Caco-2 (cell line): ENCODE measurements around the gene ERC1. TPM values are rescaled to one million over a fixed set of nuclear protein-coding genes. Genes with fewer than 3 reads are reported as not detected.

Source experiments
- BruUV-seq: library from RNA; stranded (reverse); fragments of 400-500 nt; replicated peaks from 2 replicates; lab custom pipeline; 2021; lab: Mats Ljungman, UMichigan
- CTCF ChIA-PET: fragments of 300-600 bp; sonication (Branson Sonifier 250); formaldehyde crosslinking; loops from one replicate; lab custom pipeline; 2022; ENCODE audit warnings: antibody characterized with exemption; lab: Charles Lee
- POLR2A ChIA-PET: fragments of 300-600 bp; sonication (Branson Sonifier 250); formaldehyde crosslinking; loops from one replicate; lab custom pipeline; 2022; ENCODE audit warnings: antibody characterized with exemption; lab: Charles Lee
- DNase-seq, 2 experiments: peaks; one replicate each; pipeline versions ENCODE4 v3.0.0 to v3.0.0-alpha.2; 2020 to 2022
- H3K27me3 ChIP-seq: replicated peaks from 2 replicates; pipeline ENCODE4 v1.6.0; 2011; ENCODE audit warnings: low read length; ENCODE audit not compliant: control insufficient read depth, insufficient read depth
- H3K36me3 ChIP-seq: 2 replicates; pipeline ENCODE4 v1.5.1; 2011; ENCODE audit warnings: low read length; ENCODE audit not compliant: control insufficient read depth, insufficient read depth
- H3K4me1 ChIP-seq: fragments of 250-450 bp; sonication (Bioruptor Pico); 2 replicates; pipeline ENCODE4 v1.5.1; 2020; ENCODE audit warnings: mild to moderate bottlenecking
- H3K4me3 ChIP-seq: 2 replicates; pipeline ENCODE4 v1.5.1; 2011; ENCODE audit warnings: low read depth, mild to moderate bottlenecking, control low read depth, low read length
- H3K9me3 ChIP-seq: fragments of 250-450 bp; sonication (Bioruptor Pico); 2 replicates; pipeline ENCODE4 v1.5.1; 2020; ENCODE audit warnings: mild to moderate bottlenecking, moderate library complexity
- H3K27ac Mint-ChIP-seq: one replicate; pipeline ENCODE4 v1.8.0; 2022; ENCODE audit warnings: mixed read lengths; ENCODE audit not compliant: unreplicated experiment
- H3K27me3 Mint-ChIP-seq: one replicate; pipeline ENCODE4 v1.8.0; 2022; ENCODE audit warnings: mixed read lengths; ENCODE audit not compliant: insufficient read depth, unreplicated experiment
- H3K36me3 Mint-ChIP-seq: one replicate; pipeline ENCODE4 v1.8.0; 2022; ENCODE audit warnings: mild to moderate bottlenecking, mixed read lengths; ENCODE audit not compliant: insufficient read depth, unreplicated experiment
- H3K4me1 Mint-ChIP-seq: one replicate; pipeline ENCODE4 v1.8.0; 2022; ENCODE audit warnings: low read depth, mixed read lengths; ENCODE audit not compliant: unreplicated experiment
- H3K4me3 Mint-ChIP-seq: one replicate; pipeline ENCODE4 v1.8.0; 2022; ENCODE audit warnings: mild to moderate bottlenecking, moderate library complexity, mixed read lengths; ENCODE audit not compliant: unreplicated experiment
- H3K9me3 Mint-ChIP-seq: one replicate; pipeline ENCODE4 v1.8.0; 2022; ENCODE audit warnings: mixed read lengths; ENCODE audit not compliant: unreplicated experiment
- intact Hi-C: fragments of 100-400 bp; cut with micrococcal nuclease; formaldehyde crosslinking; loops from one replicate; pipeline ENCODE4 v1.10.0; 2022; ENCODE audit not compliant: unreplicated experiment
- total RNA-seq: library from RNA; stranded (reverse); gene quantifications from 2 replicates; pipeline ENCODE4 v1.2.3, GENCODE V29; 2022
- TF ChIP-seq, protein P1 (sequence below), 2 experiments: fragments of 200-600 bp in 1 of 2; IDR thresholded peaks; 1 replicate in 1 of 2; 2 replicates in 1 of 2; pipeline versions ENCODE4 v1.5.1 to v1.8.0; 2011 to 2022; ENCODE audit warnings: antibody characterized with exemption in 1 of 2, control low read depth in 1 of 2, inconsistent platforms in 1 of 2, low read depth in 1 of 2, low read length in 1 of 2, mild to moderate bottlenecking in 1 of 2, moderate library complexity in 1 of 2; ENCODE audit not compliant: insufficient read depth in 1 of 2, severe bottlenecking in 1 of 2, unreplicated experiment in 1 of 2

Gene ERC1
- total RNA-seq, 1 experiment from 2014 or later, result 88.4 TPM

DNA sequence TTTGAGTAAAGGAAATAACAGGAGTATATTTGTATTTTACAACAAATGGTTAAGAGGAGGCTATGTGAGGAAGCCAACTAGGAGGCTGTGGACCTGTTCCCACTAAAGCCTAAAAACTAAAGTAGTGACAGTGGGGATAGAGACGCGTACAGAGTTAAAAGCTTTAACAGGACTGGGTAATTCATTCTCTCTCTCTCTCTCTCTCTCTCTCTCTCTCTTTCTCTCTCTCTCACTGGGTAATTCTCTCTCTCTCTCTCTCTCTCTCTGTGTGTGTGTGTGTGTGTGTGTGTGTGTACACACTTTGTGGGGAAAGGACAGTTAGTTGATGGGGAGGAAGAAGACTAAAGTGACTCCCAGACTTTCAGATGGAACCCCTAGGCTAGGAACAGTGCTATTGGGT is 16.3 kb downstream of the ERC1 start:
- peaks cover 8% of the 10 kb centered on the region for H3K4me1 Mint-ChIP-seq
- POLR2A ChIA-PET, result no interaction called here
- H3K27me3 Mint-ChIP-seq, result no peaks in the 10 kb centered on the region
- no peak overlapping the region for H3K4me3 Mint-ChIP-seq
- CTCF ChIA-PET, result no interaction called here
- intact Hi-C loops, result no loop called here
- H3K27me3 ChIP-seq, result no peaks in the 10 kb centered on the region
- no peak overlapping the region for H3K4me3 ChIP-seq
- BruUV-seq, result no TSS peak
- H3K9me3 ChIP-seq, result no peaks in the 10 kb centered on the region
- TF ChIP-seq, protein P1, sequence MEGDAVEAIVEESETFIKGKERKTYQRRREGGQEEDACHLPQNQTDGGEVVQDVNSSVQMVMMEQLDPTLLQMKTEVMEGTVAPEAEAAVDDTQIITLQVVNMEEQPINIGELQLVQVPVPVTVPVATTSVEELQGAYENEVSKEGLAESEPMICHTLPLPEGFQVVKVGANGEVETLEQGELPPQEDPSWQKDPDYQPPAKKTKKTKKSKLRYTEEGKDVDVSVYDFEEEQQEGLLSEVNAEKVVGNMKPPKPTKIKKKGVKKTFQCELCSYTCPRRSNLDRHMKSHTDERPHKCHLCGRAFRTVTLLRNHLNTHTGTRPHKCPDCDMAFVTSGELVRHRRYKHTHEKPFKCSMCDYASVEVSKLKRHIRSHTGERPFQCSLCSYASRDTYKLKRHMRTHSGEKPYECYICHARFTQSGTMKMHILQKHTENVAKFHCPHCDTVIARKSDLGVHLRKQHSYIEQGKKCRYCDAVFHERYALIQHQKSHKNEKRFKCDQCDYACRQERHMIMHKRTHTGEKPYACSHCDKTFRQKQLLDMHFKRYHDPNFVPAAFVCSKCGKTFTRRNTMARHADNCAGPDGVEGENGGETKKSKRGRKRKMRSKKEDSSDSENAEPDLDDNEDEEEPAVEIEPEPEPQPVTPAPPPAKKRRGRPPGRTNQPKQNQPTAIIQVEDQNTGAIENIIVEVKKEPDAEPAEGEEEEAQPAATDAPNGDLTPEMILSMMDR (IDR thresholded peaks at IDR 0.05; ENCODE audit: insufficient read depth in 1 of 2, low read depth in 1 of 2, low read length in 1 of 2, severe bottlenecking in 1 of 2, unreplicated experiment in 1 of 2), result no peak
- no peak overlapping the region for H3K27ac Mint-ChIP-seq
- peaks cover 9% of the 10 kb centered on the region for H3K36me3 Mint-ChIP-seq
- peaks cover 8% of the 10 kb centered on the region for H3K4me1 ChIP-seq
- no peaks in the 10 kb centered on the region for H3K9me3 Mint-ChIP-seq
- no peaks in the 10 kb centered on the region for H3K36me3 ChIP-seq
- DNase-seq, result no peak

DNA sequence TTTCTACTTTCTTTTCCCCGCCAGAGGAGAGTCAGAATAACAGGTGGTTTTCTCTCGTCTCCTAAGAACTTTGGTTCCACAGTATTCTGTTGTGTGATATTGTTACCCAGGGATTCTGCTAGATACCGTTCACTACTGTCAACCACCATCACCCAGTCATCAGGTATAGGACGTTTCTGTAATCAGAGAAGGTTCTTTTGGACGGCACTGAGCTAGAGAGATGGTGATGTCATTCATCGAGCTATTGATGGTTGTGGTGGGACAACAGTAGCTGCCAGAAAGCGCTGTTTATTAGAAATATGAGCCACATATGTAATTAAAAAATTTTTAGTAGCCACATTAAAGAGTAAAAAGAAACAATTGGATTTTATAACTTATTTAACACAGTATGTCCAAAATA is 17.0 kb downstream of the ERC1 start:
- H3K36me3 ChIP-seq, result no peaks in the 10 kb centered on the region
- intact Hi-C loops, result no loop called here
- no peak overlapping the region for H3K27ac Mint-ChIP-seq
- H3K36me3 Mint-ChIP-seq, result peaks cover 9% of the 10 kb centered on the region
- BruUV-seq, result no TSS peak
- peaks cover 8% of the 10 kb centered on the region for H3K4me1 ChIP-seq
- no peaks in the 10 kb centered on the region for H3K27me3 Mint-ChIP-seq
- no peaks in the 10 kb centered on the region for H3K9me3 Mint-ChIP-seq
- TF ChIP-seq, protein P1 (IDR thresholded peaks at IDR 0.05; ENCODE audit: insufficient read depth in 1 of 2, low read depth in 1 of 2, low read length in 1 of 2, severe bottlenecking in 1 of 2, unreplicated experiment in 1 of 2), result no peak
- DNase-seq, result no peak
- ChIA-PET POLR2A (no interaction called here), CTCF (no interaction called here)
- no peaks in the 10 kb centered on the region for H3K9me3 ChIP-seq
- no peak overlapping the region for H3K4me3 Mint-ChIP-seq
- H3K4me3 ChIP-seq, result no peak overlapping the region
- H3K27me3 ChIP-seq, result no peaks in the 10 kb centered on the region
- peaks cover 8% of the 10 kb centered on the region for H3K4me1 Mint-ChIP-seq

DNA sequence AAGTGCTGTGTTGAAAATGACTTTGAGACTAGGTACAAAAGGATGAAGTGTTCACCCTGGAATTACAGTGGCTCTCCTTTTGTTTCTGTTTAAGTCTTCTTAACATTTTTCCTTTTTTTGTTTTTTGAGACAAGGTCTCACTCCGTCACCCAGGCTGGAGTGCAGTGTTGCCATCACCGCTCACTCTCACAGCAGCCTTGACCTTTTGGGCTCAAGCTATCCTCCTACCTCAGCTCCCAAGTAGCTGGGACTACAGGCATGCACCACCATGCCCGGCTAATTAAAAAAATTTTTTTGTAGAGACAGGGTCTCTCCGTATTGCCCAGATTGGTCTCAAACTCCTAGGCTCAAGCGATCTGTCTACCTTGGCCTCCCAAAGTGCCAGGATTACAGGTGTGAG is 20.1 kb downstream of the ERC1 start:
- H3K4me3 ChIP-seq, result no peak overlapping the region
- no peaks in the 10 kb centered on the region for H3K27me3 ChIP-seq
- CTCF ChIA-PET, result no interaction called here
- peaks cover 9% of the 10 kb centered on the region for H3K36me3 Mint-ChIP-seq
- H3K9me3 ChIP-seq, result no peaks in the 10 kb centered on the region
- no peaks in the 10 kb centered on the region for H3K27me3 Mint-ChIP-seq
- no peaks in the 10 kb centered on the region for H3K4me1 Mint-ChIP-seq
- H3K9me3 Mint-ChIP-seq, result no peaks in the 10 kb centered on the region
- H3K36me3 ChIP-seq, result no peaks in the 10 kb centered on the region
- BruUV-seq, result no TSS peak
- POLR2A ChIA-PET, result no interaction called here
- no peak for DNase-seq
- no peak overlapping the region for H3K4me3 Mint-ChIP-seq
- TF ChIP-seq, protein P1 (IDR thresholded peaks at IDR 0.05; ENCODE audit: insufficient read depth in 1 of 2, low read depth in 1 of 2, low read length in 1 of 2, severe bottlenecking in 1 of 2, unreplicated experiment in 1 of 2), result no peak
- intact Hi-C loops, result no loop called here
- no peaks in the 10 kb centered on the region for H3K4me1 ChIP-seq
- no peak overlapping the region for H3K27ac Mint-ChIP-seq
